GM23338 (cell line): ENCODE results near the gene PECR. TPM values are rescaled to one million over a fixed set of nuclear protein-coding genes. Genes with fewer than 3 reads are reported as not detected.

Experiments
- ATAC-seq: fragments of 200-7000 bp; cut with Tn5 transposase; 3 replicates; pipeline ENCODE4 v1.9.1; 2020
- DNase-seq: peaks from one replicate; pipeline ENCODE4 v3.0.0-alpha.2; 2015; ENCODE audit warnings: low spot score
- H2AFZ ChIP-seq: fragments of 200-600 bp; sonication (generic); 2 replicates; pipeline ENCODE4 v1.8.0; 2016; ENCODE audit warnings: antibody characterized with exemption, mild to moderate bottlenecking, moderate library complexity
- H3F3A ChIP-seq: fragments of 200-600 bp; sonication (generic); replicated peaks from 2 replicates; pipeline ENCODE4 v1.8.0; 2017; ENCODE audit warnings: antibody characterized with exemption, mixed run types, low read depth
- H3K27ac ChIP-seq: fragments of 200-600 bp; sonication (generic); 2 replicates; pipeline ENCODE4 v1.6.1; 2016; ENCODE audit warnings: low read depth
- H3K27me3 ChIP-seq: fragments of 200-600 bp; sonication (generic); 2 replicates; pipeline ENCODE4 v1.8.0; 2016; ENCODE audit warnings: mild to moderate bottlenecking, mixed run types, moderate library complexity; ENCODE audit not compliant: insufficient read depth
- H3K36me3 ChIP-seq: fragments of 200-600 bp; sonication (generic); 2 replicates; pipeline ENCODE4 v1.8.0; 2016; ENCODE audit warnings: mild to moderate bottlenecking; ENCODE audit not compliant: insufficient read depth
- H3K4me1 ChIP-seq: fragments of 200-600 bp; sonication (generic); 2 replicates; pipeline ENCODE4 v1.8.0; 2016; ENCODE audit warnings: mild to moderate bottlenecking, moderate library complexity; ENCODE audit not compliant: insufficient read depth
- H3K4me2 ChIP-seq: fragments of 200-600 bp; sonication (generic); 2 replicates; pipeline ENCODE4 v1.7.1; 2017; ENCODE audit warnings: mixed run types
- H3K4me3 ChIP-seq: fragments of 200-600 bp; sonication (generic); 2 replicates; pipeline ENCODE4 v1.6.1; 2016; ENCODE audit warnings: mixed run types
- H3K79me2 ChIP-seq: fragments of 200-600 bp; sonication (generic); replicated peaks from 2 replicates; pipeline ENCODE4 v1.8.0; 2017; ENCODE audit warnings: mild to moderate bottlenecking; ENCODE audit not compliant: insufficient read depth
- H3K9me2 ChIP-seq: fragments of 200-600 bp; sonication (generic); 2 replicates; pipeline ENCODE4 v1.8.0; 2017; ENCODE audit not compliant: insufficient read depth
- H4K20me1 ChIP-seq: fragments of 200-600 bp; sonication (generic); replicated peaks from 2 replicates; pipeline ENCODE4 v1.8.0; 2017; ENCODE audit warnings: mild to moderate bottlenecking; ENCODE audit not compliant: insufficient read depth
- H3K27ac Mint-ChIP-seq: 2 replicates; pipeline ENCODE4 v1.8.0; 2020; ENCODE audit warnings: inconsistent platforms, mild to moderate bottlenecking, moderate library complexity, mixed read lengths
- H3K27me3 Mint-ChIP-seq: 3 replicates; pipeline ENCODE4 v1.8.0; 2022; ENCODE audit warnings: low read depth, mild to moderate bottlenecking, moderate library complexity, mixed read lengths, inconsistent platforms; ENCODE audit not compliant: insufficient read depth, poor library complexity
- H3K36me3 Mint-ChIP-seq: 3 replicates; pipeline ENCODE4 v1.8.0; 2021; ENCODE audit warnings: low read depth, mild to moderate bottlenecking, inconsistent platforms, moderate library complexity, mixed read lengths
- H3K4me1 Mint-ChIP-seq: 3 replicates; pipeline ENCODE4 v1.8.0; 2020; ENCODE audit warnings: mild to moderate bottlenecking, inconsistent platforms, mixed read lengths
- H3K4me3 Mint-ChIP-seq: 3 replicates; pipeline ENCODE4 v1.8.0; 2021; ENCODE audit warnings: moderate library complexity, mild to moderate bottlenecking, inconsistent platforms, mixed read lengths
- H3K9me3 Mint-ChIP-seq: 3 replicates; pipeline ENCODE4 v1.8.0; 2020; ENCODE audit warnings: moderate library complexity, mild to moderate bottlenecking, inconsistent platforms, mixed read lengths
- CREB1 ChIP-seq: fragments of 250-450 bp; sonication (Bioruptor Pico); IDR thresholded peaks from 2 replicates; pipeline ENCODE4 v1.5.0; 2020; ENCODE audit warnings: low read depth, mild to moderate bottlenecking, moderate library complexity
- CTCF ChIP-seq, 2 experiments: fragments of 200-600 bp in 1 of 2; sonication (generic) in 1 of 2; conservative IDR thresholded peaks; 2 replicates each; pipeline versions ENCODE4 v1.5.1 to v1.6.1; 2016 to 2017; ENCODE audit warnings: antibody characterized with exemption in 2 of 2, low read depth in 2 of 2, mild to moderate bottlenecking in 2 of 2, moderate library complexity in 1 of 2
- ETS1 ChIP-seq: IDR thresholded peaks from 2 replicates; pipeline ENCODE4 v1.6.1; 2016; ENCODE audit warnings: antibody characterized with exemption
- EZH2phosphoT487 ChIP-seq: fragments of 200-600 bp; sonication (generic); IDR thresholded peaks from one replicate; pipeline ENCODE4 v1.8.1; 2018; ENCODE audit warnings: antibody characterized with exemption; ENCODE audit not compliant: unreplicated experiment
- JUNB ChIP-seq: IDR thresholded peaks from one replicate; pipeline ENCODE4 v1.6.1; 2016; ENCODE audit warnings: antibody characterized with exemption; ENCODE audit not compliant: unreplicated experiment
- NANOG ChIP-seq: IDR thresholded peaks from 2 replicates; pipeline ENCODE4 v1.6.1; 2016; ENCODE audit warnings: antibody characterized with exemption, borderline replicate concordance
- POLR2AphosphoS5 ChIP-seq: IDR thresholded peaks from 2 replicates; pipeline ENCODE4 v1.6.1; 2016; ENCODE audit warnings: antibody characterized with exemption, low read depth
- REST ChIP-seq: IDR thresholded peaks from one replicate; pipeline ENCODE4 v1.6.1; 2018; ENCODE audit warnings: antibody characterized with exemption; ENCODE audit not compliant: unreplicated experiment
- STAT1 ChIP-seq: IDR thresholded peaks from one replicate; pipeline ENCODE4 v1.6.1; 2016; ENCODE audit warnings: antibody characterized with exemption; ENCODE audit not compliant: unreplicated experiment
- ZNF114 ChIP-seq: fragments of 250-450 bp; sonication (Bioruptor Pico); IDR thresholded peaks from 2 replicates; pipeline ENCODE4 v1.5.0; 2020; ENCODE audit warnings: mild to moderate bottlenecking, moderate library complexity
- ZNF331 ChIP-seq: fragments of 250-450 bp; sonication (Bioruptor Pico); IDR thresholded peaks from 2 replicates; pipeline ENCODE4 v1.5.0; 2020; ENCODE audit warnings: low read depth, mild to moderate bottlenecking, moderate library complexity
- polyA plus RNA-seq: library from polyadenylated mRNA; unstranded; fragments of >200 nt; fragmentation: Nextera tagmentation; extraction: Ambion mirVana; gene quantifications from 2 replicates; pipeline ENCODE4 v1.2.1, GENCODE V29; 2016
- total RNA-seq: library from RNA; depleted of rRNA; stranded (reverse); fragments of >200 nt; shearing (Covaris generic); gene quantifications from 2 replicates; pipeline ENCODE4 v1.2.3, GENCODE V29; 2014

PECR gene
- total and polyA plus RNA-seq, 2 experiments from 2014 or later, result 12.1 to 15.5 TPM

- H3K4me3 Mint-ChIP-seq, result no peak overlapping the region; the same call in 2 of the 3 replicates
- no peak for DNase-seq
These were observed 73.2 kb downstream of the PECR start for GRCh38 chr2:216008387-216008786.

GRCh38 chr2:216006164-216006663, 75.4 kb downstream of the PECR start:
- DNase-seq (peak; percentile 76), ATAC-seq (peak; percentile 65)
- no peaks in the 10 kb centered on the region for H3K36me3 ChIP-seq
- Mint-ChIP-seq H3K27ac (peak overlapping the region; percentile 89), H3K4me3 (peak overlapping the region; percentile 38), H3K9me3 (no peaks in the 10 kb centered on the region), H3K36me3 (peaks cover 5% of the 10 kb centered on the region; the same call in 1 of the 3 replicates), H3K4me1 (peaks cover 57% of the 10 kb centered on the region), H3K27me3 (peaks cover 11% of the 10 kb centered on the region)
- H3K79me2 ChIP-seq, result peaks cover 87% of the 10 kb centered on the region
- H3K27me3 ChIP-seq, result no peaks in the 10 kb centered on the region
- peaks cover 14% of the 10 kb centered on the region; the same call in 1 of the 2 replicates for H4K20me1 ChIP-seq
- peak overlapping the region; percentile 3; the same call in 1 of the 2 replicates for H3K4me2 ChIP-seq
- no peak overlapping the region for H3K4me3 ChIP-seq
- H3K4me1 ChIP-seq, result peaks cover 59% of the 10 kb centered on the region
- no peaks in the 10 kb centered on the region for H3F3A ChIP-seq
- peak overlapping the region; percentile 78 for H3K27ac ChIP-seq
- TF ChIP-seq JUNB, result no peak
- TF ChIP-seq POLR2AphosphoS5, result no peak
- no peak for TF ChIP-seq NANOG
- no peak for TF ChIP-seq ZNF114
- TF ChIP-seq ZNF331 (CRISPR knock-in tag), result no peak
- TF ChIP-seq ETS1, result no peak
- TF ChIP-seq STAT1, result no peak
- no peak for TF ChIP-seq EZH2phosphoT487
- no peak for TF ChIP-seq REST
- no peak overlapping the region for H2AFZ ChIP-seq
- no peaks in the 10 kb centered on the region for H3K9me2 ChIP-seq

More at GRCh38 chr2:216008387-216008786, 73.2 kb downstream of the PECR start:
- Histone ChIP-seq H3K4me3 (no peak overlapping the region), H2AFZ (no peak overlapping the region), H3K9me2 (no peaks in the 10 kb centered on the region), H3F3A (no peaks in the 10 kb centered on the region), H3K27me3 (no peaks in the 10 kb centered on the region), H4K20me1 (peaks cover 7% of the 10 kb centered on the region; the same call in 1 of the 2 replicates), H3K36me3 (no peaks in the 10 kb centered on the region), H3K4me1 (peaks cover 47% of the 10 kb centered on the region), H3K79me2 (peaks cover 84% of the 10 kb centered on the region), H3K27ac (no peak overlapping the region; the same call in 1 of the 2 replicates), H3K4me2 (no peak overlapping the region)
- Mint-ChIP-seq H3K9me3 (no peaks in the 10 kb centered on the region), H3K27me3 (peaks cover 5% of the 10 kb centered on the region), H3K4me1 (peaks cover 48% of the 10 kb centered on the region), H3K36me3 (peaks cover 8% of the 10 kb centered on the region; the same call in 1 of the 3 replicates), H3K27ac (no peak overlapping the region)
- TF ChIP-seq CTCF (conservative IDR thresholded peaks at IDR 0.05; ENCODE audit: low read depth in 2 of 2), result peak; percentile 31 to 32
- no peak for TF ChIP-seq CREB1 (CRISPR knock-in tag)
- TF ChIP-seq ZNF114, result no peak
- ATAC-seq, result no peak
